ENCODE data around the gene SERPIND1.
A peak's percentile ranks its signal among the peaks of the same experiment; 100 is the strongest.

The SERPIND1 gene

DNA sequence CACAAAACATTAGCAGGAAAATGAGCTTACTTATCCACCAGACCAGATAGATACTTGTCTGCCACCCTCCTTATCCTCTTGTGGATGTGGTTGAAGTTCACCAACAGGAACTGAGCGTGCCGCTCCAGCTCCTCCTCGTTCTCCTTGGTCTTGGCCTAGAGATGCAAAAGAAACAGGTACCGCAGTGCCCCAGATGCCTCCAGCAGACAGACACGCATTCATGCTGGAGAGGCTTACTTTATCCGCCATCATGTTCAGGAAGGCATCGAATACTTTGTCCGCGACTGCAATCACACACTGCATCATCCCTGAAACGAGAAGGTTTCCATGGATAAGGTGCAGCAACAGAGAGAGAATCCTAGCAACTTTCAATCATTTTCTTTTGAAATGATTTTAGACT, 21.0 kb upstream of the SERPIND1 start:
- Histone ChIP-seq H3K9ac (no peak overlapping the region), H3K4me2 (0 out of 2 replicates have a peak overlapping the region, but pooled peaks have one; percentile 19), H4K20me1 (ENCODE audit: insufficient read depth) (no peaks in the 10 kb centered on the region), H2AFZ (ENCODE audit: low read depth) (no peak overlapping the region), H3K79me2 (ENCODE audit: insufficient read depth, low read depth) (no peaks in the 10 kb centered on the region), H3K27me3 (ENCODE audit: insufficient read depth, low read depth) (no peaks in the 10 kb centered on the region), H3K36me3 (ENCODE audit: insufficient read depth) (no peaks in the 10 kb centered on the region), H3K4me3 (IDR thresholded peaks at IDR 0.05; ENCODE audit: insufficient read depth, low read depth, low read length) (no peak overlapping the region), H3K4me1 (ENCODE audit: low read depth, poor library complexity, severe bottlenecking) (peaks cover 51% of the 10 kb centered on the region), H3K27ac (no peak overlapping the region)
- TF ChIP-seq, protein P1, sequence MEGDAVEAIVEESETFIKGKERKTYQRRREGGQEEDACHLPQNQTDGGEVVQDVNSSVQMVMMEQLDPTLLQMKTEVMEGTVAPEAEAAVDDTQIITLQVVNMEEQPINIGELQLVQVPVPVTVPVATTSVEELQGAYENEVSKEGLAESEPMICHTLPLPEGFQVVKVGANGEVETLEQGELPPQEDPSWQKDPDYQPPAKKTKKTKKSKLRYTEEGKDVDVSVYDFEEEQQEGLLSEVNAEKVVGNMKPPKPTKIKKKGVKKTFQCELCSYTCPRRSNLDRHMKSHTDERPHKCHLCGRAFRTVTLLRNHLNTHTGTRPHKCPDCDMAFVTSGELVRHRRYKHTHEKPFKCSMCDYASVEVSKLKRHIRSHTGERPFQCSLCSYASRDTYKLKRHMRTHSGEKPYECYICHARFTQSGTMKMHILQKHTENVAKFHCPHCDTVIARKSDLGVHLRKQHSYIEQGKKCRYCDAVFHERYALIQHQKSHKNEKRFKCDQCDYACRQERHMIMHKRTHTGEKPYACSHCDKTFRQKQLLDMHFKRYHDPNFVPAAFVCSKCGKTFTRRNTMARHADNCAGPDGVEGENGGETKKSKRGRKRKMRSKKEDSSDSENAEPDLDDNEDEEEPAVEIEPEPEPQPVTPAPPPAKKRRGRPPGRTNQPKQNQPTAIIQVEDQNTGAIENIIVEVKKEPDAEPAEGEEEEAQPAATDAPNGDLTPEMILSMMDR (conservative IDR thresholded peaks at IDR 0.05; ENCODE audit: low read depth, low read length), result no peak

DNA sequence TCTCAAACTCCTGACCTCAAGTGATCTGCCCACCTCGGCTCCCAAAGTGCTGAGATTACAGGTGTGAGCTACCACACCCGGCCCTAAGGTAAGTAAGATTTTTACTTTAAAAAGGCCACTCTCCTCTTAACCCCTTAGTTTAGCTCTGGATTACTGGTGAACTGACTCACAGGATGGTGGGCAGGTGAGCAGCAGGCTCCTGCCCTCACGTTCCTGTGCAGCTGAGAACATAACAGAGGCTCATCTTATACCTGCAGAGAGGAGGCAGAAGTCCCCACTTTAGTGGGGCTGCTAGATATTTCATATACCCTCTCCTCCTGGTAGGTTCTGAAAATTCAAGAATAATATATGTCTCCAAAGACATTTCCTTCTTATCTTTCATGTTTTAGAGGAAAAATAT, 17.1 kb upstream of the SERPIND1 start:
- Histone ChIP-seq H3K4me1 (ENCODE audit: low read depth, poor library complexity, severe bottlenecking) (peaks cover 12% of the 10 kb centered on the region), H3K36me3 (ENCODE audit: insufficient read depth) (no peaks in the 10 kb centered on the region), H4K20me1 (ENCODE audit: insufficient read depth) (no peaks in the 10 kb centered on the region), H3K79me2 (ENCODE audit: insufficient read depth, low read depth) (no peaks in the 10 kb centered on the region), H3K27me3 (ENCODE audit: insufficient read depth, low read depth) (no peaks in the 10 kb centered on the region), H3K27ac (no peak overlapping the region), H2AFZ (ENCODE audit: low read depth) (no peak overlapping the region), H3K4me2 (no peak overlapping the region), H3K4me3 (IDR thresholded peaks at IDR 0.05; ENCODE audit: insufficient read depth, low read depth, low read length) (no peak overlapping the region), H3K9ac (no peak overlapping the region)
- TF ChIP-seq, protein P1 (conservative IDR thresholded peaks at IDR 0.05; ENCODE audit: low read depth, low read length), result no peak

DNA sequence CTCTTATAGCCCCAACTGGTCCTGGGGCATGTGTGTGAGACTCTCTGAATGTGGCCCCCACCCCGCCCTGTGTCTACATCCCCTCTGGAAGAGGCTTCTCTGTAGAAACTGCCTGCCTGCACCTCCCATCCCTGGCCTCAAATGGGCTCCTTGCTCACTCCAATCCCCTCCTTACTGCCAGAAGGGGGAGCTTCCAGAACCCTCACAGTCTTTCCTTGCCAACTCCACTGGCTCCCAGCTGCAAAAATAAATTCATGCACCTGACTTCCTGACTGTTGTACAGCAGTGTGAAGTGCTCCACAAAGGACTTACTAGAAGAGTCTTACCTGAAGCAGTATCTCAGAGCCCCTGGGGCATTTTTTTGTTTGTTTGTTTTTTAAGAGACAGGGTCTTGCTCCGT, 15.2 kb upstream of the SERPIND1 start:
- H3K9ac ChIP-seq, result no peak overlapping the region
- no peak overlapping the region for H2AFZ ChIP-seq (ENCODE audit: low read depth)
- no peaks in the 10 kb centered on the region for H3K4me1 ChIP-seq (ENCODE audit: low read depth, poor library complexity, severe bottlenecking)
- TF ChIP-seq, protein P1 (conservative IDR thresholded peaks at IDR 0.05; ENCODE audit: low read depth, low read length), result no peak
- H3K4me2 ChIP-seq, result no peak overlapping the region
- H3K27me3 ChIP-seq (ENCODE audit: insufficient read depth, low read depth), result no peaks in the 10 kb centered on the region
- no peaks in the 10 kb centered on the region for H3K36me3 ChIP-seq (ENCODE audit: insufficient read depth)
- no peak overlapping the region for H3K27ac ChIP-seq
- no peaks in the 10 kb centered on the region for H4K20me1 ChIP-seq (ENCODE audit: insufficient read depth)
- no peaks in the 10 kb centered on the region for H3K79me2 ChIP-seq (ENCODE audit: insufficient read depth, low read depth)
- no peak overlapping the region for H3K4me3 ChIP-seq (IDR thresholded peaks at IDR 0.05; ENCODE audit: insufficient read depth, low read depth, low read length)

DNA sequence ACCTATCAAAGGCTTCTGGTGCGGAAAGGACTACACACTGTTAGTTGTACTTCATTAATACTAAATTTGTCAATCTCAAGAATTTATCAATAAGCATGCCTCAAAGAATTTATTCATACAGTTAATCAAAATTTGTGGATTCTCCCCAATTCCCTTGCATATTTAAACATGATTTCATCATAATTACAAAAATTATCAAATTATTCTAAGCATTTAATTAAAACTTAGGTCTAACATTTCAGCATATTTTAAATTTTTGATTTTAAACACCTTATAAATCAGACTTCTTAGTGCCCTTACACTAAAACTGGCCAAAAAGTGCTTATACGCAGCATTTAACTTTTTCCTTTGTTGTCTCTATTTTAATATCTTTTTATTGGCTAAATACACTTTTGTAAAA, 13.8 kb upstream of the SERPIND1 start:
- H4K20me1 ChIP-seq (ENCODE audit: insufficient read depth), result no peaks in the 10 kb centered on the region
- H3K27ac ChIP-seq, result no peak overlapping the region
- H3K79me2 ChIP-seq (ENCODE audit: insufficient read depth, low read depth), result no peaks in the 10 kb centered on the region
- no peaks in the 10 kb centered on the region for H3K36me3 ChIP-seq (ENCODE audit: insufficient read depth)
- H2AFZ ChIP-seq (ENCODE audit: low read depth), result no peak overlapping the region
- H3K9ac ChIP-seq, result no peak overlapping the region
- H3K27me3 ChIP-seq (ENCODE audit: insufficient read depth, low read depth), result no peaks in the 10 kb centered on the region
- H3K4me3 ChIP-seq (IDR thresholded peaks at IDR 0.05; ENCODE audit: insufficient read depth, low read depth, low read length), result no peak overlapping the region
- H3K4me1 ChIP-seq (ENCODE audit: low read depth, poor library complexity, severe bottlenecking), result no peaks in the 10 kb centered on the region
- H3K4me2 ChIP-seq, result no peak overlapping the region
- TF ChIP-seq, protein P1 (conservative IDR thresholded peaks at IDR 0.05; ENCODE audit: low read depth, low read length), result no peak
